GM21786 (cell line): ENCODE results near the gene PRDX6.
"Not testable (repeated sequence)": the region's sequence is repeated elsewhere in the genome, so short reads cannot be mapped to it uniquely, and the experiment has no call there.

ENCODE experiments used
- ATAC-seq: cut with Tn5 transposase; IDR thresholded peaks from one replicate; pipeline ENCODE4 v1.9.1; 2021; ENCODE audit not compliant: unreplicated experiment

PRDX6 gene

GRCh38 chr1:173495609-173496267 is 18.6 kb downstream of the PRDX6 start:
- no peak for ATAC-seq

DNA sequence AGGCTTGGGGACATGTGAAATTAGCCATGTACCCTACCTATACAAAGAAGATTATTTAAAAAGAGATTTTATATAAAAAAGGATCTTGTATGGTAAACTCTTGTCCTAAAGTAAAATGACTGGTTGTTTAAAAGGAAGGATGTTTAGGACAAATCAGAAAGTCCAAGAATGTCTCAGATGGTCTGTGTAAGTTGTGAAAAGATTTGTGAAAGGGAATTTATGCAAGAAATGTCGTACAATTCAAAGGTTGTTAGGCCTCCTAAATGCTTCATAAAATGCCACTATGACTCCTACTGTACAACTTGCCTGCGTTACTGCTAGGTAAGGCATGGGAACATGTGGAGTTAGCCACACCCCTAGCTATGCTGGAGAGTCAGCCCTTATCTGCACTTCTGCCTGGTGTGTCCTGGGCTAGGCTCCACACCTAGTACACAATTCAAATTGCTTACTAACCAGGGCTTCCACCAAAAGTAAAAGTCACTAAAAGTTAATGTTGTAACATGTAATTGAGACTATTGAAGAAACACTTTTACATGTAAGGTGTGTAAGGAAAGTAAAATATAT is 19.7 kb downstream of the PRDX6 start:
- no peak for ATAC-seq

- ATAC-seq, result no peak
These were observed 22.6 kb downstream of the PRDX6 start for GRCh38 chr1:173499729-173500128.

GRCh38 chr1:173502104-173502503 is 25.0 kb downstream of the PRDX6 start:
- ATAC-seq, result no peak

DNA sequence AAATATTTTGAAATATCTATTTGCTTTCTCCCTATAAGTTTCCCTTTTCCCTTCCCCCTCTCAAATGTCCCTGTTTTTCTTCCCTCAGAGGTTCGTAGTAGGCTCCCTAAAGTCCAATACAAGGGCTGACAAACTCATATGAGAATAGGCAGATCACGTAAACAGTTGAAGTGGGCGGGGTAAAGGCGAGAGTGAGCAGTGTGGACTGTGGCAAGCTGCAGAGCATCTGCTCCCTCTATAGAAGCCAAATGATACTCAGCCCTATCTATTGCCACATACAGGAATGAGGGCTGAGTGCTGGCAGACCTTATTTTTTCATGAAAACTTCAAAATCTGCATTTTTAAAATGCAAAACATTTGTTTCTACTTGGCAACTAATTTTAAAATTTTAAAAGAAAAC is 26.3 kb downstream of the PRDX6 start:
- no peak for ATAC-seq

- ATAC-seq, result no peak
These were observed 27.1 kb downstream of the PRDX6 start for GRCh38 chr1:173504268-173504667.

GRCh38 chr1:173505391-173505790 is 28.3 kb downstream of the PRDX6 start:
- ATAC-seq, result no peak

DNA sequence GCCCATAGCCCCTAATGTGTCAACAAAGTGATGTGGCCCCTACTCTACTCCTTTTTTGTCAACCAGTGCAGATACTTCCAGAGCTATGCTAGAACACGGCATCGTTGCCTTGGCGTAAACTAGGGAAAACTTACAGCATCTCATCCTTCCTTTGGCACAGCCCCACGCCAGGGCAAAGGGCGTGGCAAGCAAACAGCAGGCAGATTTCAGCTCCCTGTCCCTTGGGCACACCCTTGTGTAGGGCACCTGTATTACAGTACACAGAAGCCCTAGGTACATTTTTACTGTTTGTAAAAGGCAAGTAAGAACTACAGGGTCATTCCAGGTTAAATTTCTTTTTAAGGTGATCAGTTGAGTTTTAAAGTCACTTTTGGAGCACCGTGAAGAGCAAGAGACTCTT is 29.3 kb downstream of the PRDX6 start:
- no peak for ATAC-seq

DNA sequence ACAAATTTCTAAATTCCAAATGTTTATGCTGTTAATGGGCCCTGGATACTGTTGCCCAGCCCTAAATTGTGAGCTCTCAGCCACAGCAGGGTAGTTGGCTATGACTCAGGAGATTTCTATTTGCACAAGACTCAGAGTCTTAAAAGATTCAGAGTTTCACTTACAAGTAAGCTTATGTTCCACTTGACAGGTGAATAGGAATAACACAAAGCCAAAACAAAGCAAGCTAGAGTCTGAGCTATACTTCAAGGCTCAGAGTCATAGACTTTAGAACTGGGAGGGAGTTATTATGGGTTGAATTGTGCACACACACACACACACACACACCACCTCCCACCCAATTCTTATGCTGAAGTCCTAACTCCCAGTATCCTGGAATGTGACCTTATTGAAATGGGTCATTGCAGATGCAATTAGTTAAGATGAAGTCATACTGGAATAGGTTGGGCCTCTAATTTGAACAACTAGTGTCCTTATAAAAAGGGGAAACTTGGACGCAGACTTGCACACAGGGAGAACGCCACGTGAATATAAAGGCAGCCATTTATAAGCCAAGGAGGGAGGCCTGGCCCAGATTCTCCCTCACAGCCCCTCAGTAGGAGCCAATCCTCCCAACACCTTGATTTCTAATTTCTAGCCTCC is 30.2 kb downstream of the PRDX6 start:
- ATAC-seq, result no peak

DNA sequence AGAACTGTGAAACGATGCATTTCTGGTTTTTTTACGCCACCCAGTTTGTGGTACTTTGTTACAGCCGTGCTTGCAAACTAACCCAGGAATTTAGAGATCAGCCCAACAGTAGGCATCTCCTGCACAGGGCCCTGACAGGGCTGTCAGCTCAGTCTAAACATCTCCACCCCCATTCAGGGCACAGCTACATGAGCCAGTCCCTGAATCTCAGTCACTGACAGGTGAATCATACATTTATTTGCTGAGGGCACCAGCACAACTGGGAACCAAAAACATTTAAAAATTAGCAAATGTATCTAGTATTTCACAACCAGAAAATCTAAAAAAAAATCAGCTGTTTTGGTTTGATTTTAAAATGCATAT is 30.7 kb downstream of the PRDX6 start:
- no peak for ATAC-seq

- ATAC-seq, result no peak
These were observed 31.4 kb downstream of the PRDX6 start for GRCh38 chr1:173508541-173508940.

DNA sequence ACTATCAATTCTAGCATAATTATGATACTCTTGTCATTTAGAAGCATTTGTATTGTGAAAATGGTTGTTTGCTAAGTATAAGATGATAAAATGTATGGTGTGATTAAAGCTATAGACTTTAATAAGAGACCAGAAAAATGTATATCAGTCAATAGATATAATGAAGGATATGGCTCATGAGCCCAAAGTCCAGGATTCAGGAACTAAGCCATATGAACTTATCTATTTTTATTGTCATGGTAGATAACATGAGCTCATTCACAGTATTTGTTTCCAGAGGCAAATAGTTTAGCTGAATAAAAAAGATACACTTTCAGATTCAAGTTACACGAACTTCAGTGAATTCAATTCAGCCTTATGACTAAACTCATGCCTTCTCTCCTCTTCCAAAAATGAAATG is 32.7 kb downstream of the PRDX6 start:
- ATAC-seq, result no peak

- not testable (repeated sequence) for ATAC-seq
These were observed 37.4 kb downstream of the PRDX6 start for GRCh38 chr1:173514503-173514902.

DNA sequence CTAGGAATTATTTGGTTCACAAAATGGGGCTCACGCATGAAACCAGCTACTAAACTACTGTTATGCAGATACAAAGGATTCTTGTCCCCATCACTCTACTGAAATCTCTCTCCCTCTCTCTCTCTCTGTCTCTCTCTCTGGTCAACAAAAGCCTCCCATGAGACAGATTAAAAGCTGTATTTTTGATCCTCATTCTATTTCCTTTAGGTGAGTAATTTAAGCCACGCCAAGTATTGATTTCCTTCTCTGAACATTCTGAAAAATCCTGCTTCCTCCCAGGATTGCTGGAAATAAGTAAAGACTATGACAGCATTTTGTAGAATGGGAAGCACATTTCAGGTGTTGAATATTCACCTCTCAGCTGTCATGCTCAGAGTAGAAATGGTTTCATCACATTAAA is 43.7 kb downstream of the PRDX6 start:
- ATAC-seq, result no peak

- ATAC-seq, result no peak
These were observed 46.2 kb downstream of the PRDX6 start for GRCh38 chr1:173523329-173523728.

DNA sequence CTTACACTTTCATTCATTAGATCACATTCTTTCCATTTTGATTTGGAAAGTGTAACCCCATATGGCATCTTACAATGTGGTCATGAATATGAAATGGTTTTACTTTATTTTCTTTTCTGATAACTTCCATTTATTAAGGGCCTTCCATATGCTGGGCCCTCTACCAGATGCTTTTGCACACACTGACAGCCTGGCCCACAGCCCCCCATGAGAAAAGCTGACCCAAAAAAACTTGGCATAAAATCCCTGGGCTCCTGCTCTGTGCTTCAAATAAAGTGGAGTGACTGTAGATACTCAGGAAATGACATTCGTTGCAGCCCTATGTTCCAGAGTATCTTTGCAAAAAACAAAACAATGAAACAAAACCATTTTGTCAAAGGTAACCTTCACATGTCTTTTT is 48.8 kb downstream of the PRDX6 start:
- ATAC-seq, result no peak

GRCh38 chr1:173527151-173527826 is 50.2 kb downstream of the PRDX6 start:
- ATAC-seq, result no peak

GRCh38 chr1:173529106-173529505 is 52.0 kb downstream of the PRDX6 start:
- ATAC-seq, result no peak

DNA sequence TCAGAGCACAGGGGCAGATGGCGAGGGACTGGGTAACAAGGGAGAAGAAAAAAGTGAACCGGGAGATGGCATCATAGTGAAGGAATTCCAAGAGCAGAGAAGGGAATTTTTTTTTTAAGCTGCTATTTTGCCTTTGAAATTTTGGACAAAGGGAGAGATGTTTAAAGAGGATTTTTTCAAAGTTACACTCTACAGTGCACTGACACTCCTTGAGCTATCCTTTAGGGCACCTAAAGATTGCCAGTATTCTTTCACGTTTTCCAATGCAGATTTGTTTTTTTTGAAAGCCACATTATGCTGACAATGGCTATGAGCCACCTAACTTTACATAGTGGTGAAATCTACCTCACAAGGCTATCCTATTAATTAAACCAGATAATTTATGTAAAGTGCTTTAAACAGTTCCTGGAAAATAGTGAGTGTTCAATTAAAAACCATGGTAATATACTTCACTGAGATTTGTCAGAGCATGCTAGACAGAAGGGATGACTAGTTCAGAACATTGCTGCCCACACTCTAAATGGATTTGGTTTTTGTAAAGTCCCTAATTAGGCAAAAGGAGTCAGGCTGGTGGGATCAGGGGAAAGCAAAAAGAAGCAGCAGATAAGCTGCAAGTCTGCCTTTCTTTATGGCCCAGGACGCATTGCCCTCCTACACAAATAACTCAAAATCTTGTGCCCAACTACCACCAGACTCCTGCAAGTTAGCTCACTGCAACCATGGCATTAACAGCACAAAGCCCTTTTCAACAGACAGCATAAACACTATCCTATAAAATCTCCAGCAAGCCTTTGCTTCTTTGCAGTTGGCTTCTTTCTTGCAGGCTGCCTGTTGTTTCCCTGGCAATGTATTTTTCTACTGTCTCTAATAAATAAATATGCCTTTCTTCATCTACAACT is 53.9 kb downstream of the PRDX6 start:
- ATAC-seq, result no peak

- ATAC-seq, result no peak
These were observed 55.1 kb downstream of the PRDX6 start for GRCh38 chr1:173532237-173532636.

- ATAC-seq, result no peak
These were observed 59.1 kb downstream of the PRDX6 start for GRCh38 chr1:173536223-173536622.
